Tongue (tissue), 2 donors: ENCODE data around the gene PKIG. TPM values are rescaled to one million over a fixed set of nuclear protein-coding genes. Genes with fewer than 3 reads are reported as not detected.

ENCODE experiments used
- DNase-seq: peaks from one replicate; pipeline ENCODE4 v3.0.0-alpha.2; 2015
- total RNA-seq: library from RNA; depleted of rRNA; stranded (reverse); fragments of >200 nt; gene quantifications from one replicate; pipeline ENCODE4 v1.2.3, GENCODE V29; 2014

Gene PKIG
- total RNA-seq, 1 donor from 2014 or later: 42.5 TPM

DNA sequence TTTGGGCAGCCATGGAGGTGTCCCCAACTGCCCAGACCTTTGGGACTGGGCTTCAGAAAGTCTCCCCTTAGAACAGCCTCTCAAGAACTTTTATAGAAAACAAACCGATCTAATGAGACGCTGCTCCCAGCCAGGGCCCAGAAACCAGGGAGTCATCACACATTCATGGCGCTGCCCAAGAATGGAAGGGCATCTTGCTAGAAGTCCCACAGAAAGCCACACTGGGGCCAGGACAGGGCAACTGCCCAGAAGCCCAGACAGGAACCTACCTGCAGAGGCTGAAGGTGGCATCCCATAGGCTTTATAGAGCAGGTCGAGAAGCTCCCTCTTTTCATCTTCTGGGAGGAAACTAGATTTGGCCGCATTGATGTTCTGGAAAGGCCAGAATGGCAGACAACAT, 37.7 kb downstream of the PKIG start:
- DNase-seq: no peak

DNA sequence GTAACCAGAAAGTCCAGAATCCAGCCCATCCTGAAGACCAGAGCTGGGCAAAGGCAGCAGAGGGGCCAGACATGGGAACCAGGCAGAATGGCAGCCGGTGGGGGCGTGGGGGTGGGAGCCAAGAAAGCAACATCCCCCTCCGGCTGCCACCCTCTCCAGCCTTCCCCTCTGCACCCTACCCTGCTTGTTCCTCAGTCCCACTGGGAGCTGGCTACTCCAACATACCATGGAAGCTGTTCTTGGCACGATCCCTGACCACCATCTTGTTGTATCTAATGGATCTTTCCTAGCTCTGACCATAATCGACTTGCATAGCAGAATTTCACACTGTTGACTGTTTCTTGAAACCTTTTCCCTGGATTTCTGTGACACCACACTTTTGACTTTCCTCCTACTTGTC, 38.9 kb downstream of the PKIG start:
- no peak for DNase-seq

DNA sequence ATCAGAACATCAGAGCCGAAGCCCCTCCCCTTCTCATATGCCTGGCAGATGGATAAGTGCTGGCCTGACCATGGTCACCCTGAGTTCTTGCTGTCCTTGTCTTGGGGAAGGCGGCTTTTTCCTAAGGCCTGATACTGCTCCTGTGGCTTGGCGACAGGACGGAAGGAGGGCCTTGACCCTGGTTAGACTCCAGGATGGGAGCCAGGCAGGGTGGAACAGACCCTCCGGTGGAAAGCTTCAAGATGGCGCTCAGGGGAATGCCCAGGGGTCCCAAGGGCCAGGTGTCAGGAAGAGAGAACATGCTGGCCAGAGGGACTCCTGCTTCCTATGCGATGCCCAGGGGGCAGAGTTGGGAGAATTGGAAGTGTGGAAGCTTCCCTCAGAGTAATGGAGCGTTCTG, 39.6 kb downstream of the PKIG start:
- DNase-seq: no peak

DNA sequence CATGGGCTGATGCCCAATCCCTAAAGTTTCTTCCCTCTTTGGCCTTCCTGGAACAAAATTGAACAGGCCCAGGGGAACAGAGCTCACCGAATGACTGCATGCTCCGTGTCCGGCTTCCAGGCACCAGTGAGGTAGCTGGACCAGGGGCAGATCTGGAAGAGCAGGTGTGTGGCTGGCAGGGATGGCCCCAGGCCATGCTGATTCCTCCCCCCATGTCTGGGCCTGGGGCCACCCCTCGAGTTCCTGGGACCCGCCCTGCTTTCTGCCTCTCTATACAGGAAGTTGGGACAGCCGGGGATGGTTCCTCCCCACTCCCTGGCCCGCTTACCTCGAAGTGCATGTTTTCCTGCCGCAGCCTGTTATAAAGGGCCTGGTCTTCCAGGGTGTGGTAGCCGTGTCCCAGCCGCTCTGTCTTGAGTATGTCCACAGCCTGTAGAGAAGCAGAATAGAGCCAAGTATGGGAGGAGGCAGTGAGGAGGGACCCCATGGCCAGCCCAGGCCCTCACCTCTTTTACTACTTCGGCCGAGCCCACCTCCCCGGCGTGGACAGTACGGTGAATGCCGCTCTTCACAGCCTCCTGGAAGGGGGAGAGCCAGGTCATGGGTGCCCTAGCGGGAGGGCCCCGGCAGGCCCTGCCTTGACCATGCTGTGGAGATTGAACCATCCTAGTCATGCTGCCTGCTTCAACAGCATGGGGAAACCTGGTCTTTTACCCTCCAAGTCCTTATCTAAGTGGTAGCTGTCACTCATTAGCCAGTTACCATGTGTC, 40.3 kb downstream of the PKIG start:
- no peak for DNase-seq

DNA sequence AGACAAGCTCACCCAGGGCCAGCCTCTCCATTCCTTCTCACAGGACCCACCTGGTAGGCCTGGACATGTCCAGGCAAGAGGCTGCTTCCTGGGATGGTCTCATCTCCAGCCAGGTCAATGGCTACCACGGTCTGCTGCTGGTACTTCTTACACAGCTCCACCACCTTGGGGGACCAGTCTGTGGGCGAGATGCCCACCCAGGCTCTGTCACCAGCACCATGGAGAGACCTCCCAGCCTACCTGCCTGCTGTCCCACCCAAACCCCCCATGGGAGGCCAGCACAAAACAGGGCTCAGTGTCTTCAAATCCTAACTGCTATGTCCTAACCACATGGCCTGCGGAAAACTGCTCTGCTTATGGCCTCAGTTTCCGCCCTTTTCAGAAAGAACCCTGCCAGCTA, 41.8 kb downstream of the PKIG start:
- no peak for DNase-seq

DNA sequence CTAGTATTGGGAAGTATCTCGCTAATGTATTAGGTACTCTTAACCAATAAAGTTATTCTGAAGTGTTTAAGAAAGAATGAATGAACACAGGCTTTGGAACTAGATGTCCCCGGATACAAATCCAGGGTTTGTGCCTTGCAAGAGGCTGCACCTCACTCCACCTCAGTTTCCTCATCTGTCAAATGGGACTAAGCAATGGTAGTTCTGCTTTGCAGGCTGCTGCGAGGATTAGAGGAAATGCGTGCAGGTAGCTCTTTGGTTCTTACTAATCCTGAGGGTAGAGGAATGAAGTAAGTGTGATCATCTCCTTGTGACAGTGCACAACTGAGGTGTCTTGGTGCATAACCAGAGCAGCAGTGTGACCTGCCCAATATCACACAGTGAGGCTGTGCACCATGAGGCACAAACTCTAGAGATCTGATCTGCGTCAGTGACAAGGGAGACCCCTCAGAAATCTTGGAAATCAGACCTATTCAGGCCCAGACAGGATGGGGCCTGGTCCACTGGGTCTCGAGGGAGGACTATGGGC, 42.4 kb downstream of the PKIG start:
- DNase-seq: no peak

DNA sequence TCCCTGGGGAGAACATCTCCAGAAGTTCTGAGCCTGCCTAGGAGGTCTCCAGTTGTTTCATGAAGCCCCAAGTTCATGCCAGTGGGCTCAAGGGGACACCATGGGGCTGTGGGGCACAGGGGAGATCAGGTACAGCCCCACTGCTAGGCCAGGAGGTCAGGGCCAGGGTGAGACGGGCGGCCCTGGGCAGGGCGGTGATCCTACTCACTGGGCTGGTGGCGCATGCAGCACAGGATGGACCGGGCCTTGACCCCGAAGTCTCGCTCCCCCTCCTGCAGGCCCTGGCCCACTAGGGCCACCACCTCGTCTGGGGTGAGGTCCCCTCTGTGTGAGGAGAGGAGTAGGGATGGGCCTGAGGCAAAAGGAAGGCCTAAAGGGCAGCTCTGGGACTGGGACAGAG, 43.0 kb downstream of the PKIG start:
- no peak for DNase-seq

DNA sequence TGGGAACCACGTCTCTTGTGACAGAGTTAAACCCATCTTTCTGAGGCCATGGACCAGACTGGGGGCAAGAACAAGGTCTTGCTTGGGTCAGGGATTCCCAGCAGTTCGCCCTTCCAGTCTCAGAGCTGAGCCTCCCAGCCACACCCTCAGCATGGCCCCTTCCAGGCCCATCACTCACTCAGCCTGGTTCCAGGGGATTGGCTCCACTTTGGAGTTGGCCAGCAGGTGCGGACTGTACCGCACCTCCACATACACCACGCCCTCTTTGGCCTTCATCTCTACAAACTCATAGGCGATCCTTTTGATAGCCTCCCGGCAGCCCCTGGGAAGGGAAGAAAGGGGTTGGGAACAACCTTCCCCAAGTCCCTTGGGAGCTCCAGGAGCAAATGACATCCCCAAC, 43.9 kb downstream of the PKIG start:
- DNase-seq: no peak

DNA sequence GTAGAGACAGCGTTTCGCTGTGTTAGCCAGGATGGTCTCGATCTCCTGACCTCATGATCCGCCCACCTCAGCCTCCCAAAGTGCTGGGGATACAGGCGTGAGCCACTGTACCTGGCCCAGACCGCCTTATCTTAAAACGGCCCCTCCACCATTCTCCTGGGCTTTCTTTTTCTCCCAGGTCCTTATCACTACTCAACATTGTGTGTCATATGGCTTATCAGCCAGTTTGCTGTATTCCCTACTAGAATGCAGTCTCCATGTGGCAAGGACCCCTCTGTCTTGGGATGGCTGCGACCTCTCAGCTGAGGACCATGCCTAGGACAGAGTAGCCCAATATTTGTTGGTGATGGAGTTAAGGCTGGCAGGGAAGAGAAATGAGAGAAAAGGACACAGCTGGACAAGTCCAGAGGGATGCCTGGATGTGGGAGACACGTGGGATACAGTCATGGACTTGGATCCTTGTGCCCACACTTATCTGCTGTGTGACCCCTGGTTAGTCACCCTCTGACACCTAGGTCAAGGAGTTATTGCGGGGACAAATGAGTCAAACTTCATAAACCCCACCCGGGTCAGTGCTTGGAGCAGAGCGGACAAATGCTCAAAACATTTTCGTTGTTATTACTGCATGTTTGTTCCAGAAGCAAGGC, 45.1 kb downstream of the PKIG start:
- no peak for DNase-seq

DNA sequence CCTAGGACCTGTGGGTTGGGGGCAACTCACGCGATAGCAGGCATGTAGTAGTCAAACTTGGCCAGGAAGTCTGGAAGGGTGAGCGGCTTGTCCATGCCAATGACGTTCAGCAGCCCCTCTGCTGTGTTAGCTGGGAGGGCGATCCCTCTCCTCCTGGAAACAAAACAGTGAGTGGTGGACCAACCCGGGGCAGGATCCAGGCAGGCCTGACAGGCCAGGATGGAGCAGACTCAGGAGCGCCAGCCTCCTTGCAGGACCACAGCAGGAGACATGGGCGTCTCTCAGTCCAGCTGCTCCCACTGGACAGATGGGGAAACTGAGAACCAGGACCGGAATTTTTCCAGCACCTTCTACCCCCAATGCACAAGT, 46.6 kb downstream of the PKIG start:
- DNase-seq: no peak

DNA sequence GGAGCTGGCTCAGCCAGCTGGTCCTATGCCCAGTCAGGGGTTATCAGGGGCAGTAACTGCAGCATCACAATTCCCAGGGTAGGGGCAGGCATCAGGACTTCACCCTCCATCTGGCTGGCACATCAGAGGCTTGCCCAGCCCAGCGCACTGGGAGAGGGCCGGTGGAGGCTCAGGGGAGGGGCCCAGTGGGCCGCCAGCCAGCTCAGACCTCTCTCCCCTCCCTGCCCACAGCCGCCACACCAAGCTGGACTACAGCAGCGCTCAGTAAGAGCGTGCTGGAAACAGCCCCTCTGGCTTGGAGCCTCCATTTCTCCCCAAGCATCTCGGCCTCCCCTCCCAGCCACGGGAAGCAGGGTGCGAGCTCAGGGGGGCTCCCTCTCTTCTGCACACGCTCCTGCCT, 47.2 kb downstream of the PKIG start:
- no peak for DNase-seq

DNA sequence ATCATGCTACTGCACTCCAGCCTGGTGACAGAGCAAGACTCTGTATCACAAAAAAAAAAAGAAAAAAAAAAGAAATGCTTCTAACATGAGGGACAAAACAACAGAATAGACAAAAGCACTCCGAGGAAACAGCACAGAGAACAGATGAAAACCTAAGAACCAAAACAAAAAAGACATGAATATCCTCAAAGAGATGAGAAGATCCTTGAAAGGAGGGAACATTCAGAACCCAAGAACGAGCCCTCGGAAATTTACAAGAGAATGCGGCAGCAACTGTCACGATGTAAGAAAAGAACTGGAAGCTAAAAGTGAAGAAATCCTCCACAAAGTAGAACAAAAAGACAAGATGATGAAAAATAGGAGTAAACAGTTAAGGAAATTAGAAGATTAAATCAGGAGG, 47.9 kb downstream of the PKIG start:
- no peak for DNase-seq

DNA sequence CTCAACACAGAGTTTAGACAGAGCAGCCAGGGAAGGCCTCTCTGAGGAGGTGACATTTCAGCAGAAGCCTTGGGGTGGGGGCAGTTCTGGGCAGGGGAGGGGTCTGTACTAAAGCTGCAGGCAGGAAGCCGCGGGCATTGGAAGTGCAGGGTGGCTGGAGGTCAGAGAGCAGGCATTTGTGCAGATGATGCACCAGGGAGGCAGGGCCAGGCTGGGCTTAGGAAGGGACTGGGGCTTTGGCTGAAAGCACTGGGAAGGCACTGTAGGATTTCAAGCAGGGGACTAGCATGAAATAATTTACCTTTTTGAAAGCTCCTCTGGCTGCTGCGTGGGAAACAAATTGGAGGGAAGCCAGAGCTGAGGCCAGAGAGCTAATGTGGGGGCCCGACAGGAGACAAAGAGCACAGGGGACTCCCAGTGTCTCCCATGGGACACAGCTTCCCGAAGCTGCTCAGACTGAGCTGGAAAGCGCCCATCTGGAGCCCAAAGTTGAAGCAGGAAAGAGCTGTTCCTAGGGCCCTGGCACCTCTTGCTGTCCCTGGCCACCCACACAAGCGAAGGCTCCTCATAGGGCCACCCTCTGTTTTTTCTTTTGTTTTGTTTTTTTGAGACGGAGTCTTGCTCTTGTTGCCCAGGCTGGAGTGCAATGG, 49.8 kb downstream of the PKIG start:
- DNase-seq: no peak

DNA sequence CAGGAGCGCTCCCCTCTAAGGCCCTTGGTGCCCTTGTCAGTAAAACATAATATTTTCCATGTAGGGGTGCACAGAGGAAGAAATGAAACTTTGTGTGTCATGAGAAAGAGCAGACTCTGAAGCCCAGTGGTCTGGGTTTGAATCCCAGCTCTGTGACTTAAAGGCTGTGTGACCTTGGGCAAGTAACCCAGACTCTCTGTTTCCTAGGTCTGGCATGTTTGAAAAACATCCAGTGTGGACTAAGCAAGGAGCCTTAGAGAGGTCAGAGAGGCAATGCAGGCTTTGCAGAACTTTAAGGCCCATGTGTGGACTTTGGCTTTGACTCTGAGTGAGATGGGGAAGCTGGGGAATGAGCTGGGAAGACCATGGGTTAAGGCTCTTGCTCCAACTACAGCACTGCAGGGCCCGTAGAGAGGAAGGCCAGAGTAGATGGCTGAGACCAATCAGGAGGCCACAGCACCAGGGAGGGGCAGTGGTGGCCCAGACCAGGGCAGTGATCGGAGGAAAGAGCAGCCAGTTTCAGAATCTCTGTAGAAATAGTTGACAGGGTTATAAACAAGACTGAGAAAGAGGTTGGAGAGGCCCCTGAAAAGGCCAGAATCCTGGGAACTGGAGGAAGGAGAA, 50.9 kb downstream of the PKIG start:
- no peak for DNase-seq

DNA sequence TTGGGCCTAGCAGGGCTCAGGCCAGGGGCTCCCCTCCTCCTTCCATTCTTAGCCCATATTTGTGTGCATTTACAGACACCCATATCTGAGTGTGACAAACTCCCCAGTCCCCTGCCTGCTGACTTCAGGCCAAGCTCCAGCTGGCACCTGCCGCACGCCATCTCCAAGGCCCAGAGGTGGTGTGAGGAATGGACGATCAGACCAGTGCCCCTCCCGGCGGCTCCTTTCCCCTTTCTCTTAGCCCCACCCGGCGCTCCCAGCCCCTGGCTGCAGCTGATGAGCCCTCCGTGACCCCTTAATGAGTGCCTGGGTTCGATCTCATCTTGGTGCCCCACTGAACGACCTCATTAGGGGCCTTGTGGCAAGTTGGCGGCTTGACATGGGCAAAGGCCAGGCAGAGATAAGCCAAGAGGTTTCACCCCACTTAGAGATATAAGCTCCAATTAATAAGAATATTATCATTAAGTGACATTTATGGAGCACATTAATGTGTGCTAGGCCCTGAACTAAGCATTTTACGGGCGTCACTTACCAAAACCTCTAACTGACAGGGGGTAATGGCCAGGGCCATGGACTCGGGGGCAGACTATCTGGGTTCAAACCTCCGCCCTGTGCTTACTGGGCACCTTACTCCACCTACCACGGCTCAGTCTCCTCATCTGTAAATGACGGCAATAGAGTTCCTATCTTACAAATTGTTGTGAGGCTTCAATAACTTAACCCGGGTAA, 51.7 kb downstream of the PKIG start:
- DNase-seq: no peak

DNA sequence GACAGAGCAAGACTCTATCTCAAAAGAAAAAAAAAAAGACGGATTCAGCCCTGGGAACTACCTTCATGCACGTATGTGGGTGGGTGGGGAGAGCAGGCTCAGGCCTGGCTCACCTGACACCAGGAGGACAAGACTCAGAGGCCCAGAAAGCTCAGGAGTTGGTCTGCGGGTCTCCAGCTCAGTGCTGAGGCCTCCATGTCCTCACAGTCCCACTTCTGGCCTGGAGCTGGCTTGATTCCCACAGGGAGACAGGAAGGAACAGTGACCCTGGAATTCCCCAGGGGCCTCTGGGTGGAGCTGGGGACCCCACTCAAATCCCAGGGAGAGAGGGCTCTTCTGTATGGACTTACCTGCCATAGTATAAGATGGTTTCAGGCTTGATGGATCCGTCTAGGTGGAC, 53.5 kb downstream of the PKIG start:
- no peak for DNase-seq

DNA sequence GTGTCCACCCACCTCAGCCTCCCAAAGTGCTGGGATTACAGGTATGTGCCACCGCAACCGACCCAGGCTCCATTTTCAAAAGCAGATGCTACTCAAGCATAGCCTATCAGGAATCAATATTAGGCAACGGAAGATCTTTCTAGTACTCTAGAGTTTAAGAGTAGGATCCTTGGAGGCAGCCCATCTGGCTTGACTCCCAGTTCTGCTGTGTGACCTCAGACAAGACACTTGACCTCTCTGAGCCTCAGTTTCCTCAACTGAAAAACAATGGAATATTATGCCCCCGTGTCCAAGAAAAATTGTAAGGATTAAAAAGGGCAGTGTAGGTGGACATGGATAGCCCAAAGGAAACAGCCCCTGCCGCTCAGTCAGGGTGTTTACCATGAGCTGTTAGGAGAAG, 54.7 kb downstream of the PKIG start:
- no peak for DNase-seq

DNA sequence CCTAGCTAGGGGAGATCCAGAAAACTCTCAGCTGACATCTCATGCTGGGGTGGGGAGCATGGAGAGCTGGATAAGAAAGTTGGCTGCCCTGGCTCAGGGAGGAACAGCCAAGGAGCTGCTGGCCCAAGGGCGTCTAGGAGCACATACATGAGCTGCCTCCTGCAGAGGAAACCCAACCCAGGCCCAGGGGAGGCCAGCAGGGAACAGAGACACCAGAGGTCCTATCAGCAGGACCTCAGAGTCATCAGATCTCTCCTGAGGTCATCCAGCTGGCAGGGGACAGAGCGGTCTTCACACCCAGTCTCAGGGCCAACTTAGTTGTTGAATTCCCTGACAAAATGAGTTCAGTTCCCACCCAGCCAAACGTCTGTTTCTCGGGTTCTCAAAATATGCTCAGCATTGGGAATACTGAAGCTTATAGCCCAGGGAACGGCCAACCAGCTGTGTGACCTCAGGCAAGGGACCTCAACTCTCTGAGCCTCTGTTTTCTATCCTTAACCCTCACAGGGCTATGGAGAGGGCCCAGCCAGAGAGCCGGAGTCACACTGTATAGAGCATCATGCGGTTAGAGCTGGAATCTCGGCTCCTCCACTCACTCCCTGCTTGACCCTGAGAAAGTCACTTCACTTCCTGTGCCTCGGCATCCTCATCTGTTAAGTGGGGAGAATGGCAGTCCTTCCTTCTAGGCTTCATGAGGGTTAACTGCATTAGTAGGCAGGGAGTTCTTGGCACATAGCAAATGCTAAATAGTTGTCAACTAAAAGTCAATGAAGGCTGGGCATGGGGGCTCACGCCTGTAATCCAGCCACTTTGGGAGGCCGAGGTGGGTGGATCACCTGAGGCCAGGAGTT, 55.4 kb downstream of the PKIG start:
- DNase-seq: no peak

DNA sequence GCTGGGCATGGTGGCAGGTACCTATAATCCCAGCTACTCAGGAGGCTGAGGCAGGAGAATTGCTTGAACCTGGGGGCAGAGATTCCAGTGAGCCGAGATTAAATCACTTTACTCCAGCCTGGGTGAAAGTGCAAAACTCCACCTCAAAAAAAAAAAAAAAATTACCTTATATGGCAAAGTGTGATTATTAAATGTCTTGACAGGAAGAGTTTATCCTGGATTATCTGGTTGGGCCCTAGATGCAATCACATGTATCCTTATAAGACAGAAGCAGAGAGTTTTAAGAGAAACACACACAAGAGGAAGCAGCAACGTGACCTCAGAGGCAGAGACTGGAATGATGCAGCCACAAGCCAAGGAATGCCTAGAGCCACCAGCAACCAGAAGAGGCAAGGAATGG, 58.1 kb downstream of the PKIG start:
- DNase-seq: no peak

DNA sequence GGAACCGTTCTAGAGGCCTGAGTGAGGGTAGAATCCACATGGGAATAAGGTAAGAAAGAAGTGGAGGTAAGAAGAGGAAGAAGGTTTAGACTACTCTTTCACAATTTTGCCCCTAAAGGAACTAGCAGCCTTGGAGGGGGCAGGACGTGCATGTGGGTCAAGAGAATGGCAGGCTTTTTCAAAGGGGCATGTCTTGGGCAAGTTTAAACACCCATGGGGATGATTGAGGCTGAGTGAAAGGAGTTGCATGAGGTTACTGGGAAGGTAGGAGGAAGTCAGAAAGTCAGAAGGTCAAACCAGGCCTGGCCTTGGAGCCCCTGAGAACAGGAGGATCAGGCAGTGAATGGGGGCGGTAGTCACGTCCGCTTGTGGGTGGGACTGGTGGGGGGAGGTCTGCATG, 58.9 kb downstream of the PKIG start:
- no peak for DNase-seq
